Measurements from ENCODE around the gene LOXL1. TPM values are rescaled to one million over a fixed set of nuclear protein-coding genes. Genes with fewer than 3 reads are reported as not detected.

Gene LOXL1
- total RNA-seq, 1 donor from 2014 or later: 25.1 TPM

GRCh38 chr15:73941044-73941443, 14.8 kb downstream of the LOXL1 start:
- peaks cover 33% of the 10 kb centered on the region for H3K4me1 Mint-ChIP-seq (ENCODE audit: unreplicated experiment)
- DNase-seq (ENCODE audit: extremely low spot score, unreplicated experiment): no peak
- H3K36me3 Mint-ChIP-seq: no peaks in the 10 kb centered on the region
- H3K4me3 Mint-ChIP-seq: no peak overlapping the region
- TF ChIP-seq CTCF (conservative IDR thresholded peaks at IDR 0.05): no peak
- H3K27me3 Mint-ChIP-seq: no peaks in the 10 kb centered on the region
- H3K27ac Mint-ChIP-seq: no peak overlapping the region
- no peaks in the 10 kb centered on the region for H3K9me3 Mint-ChIP-seq

GRCh38 chr15:73941449-73941848, 15.2 kb downstream of the LOXL1 start:
- peaks cover 29% of the 10 kb centered on the region for H3K4me1 Mint-ChIP-seq (ENCODE audit: unreplicated experiment)

GRCh38 chr15:73941871-73942635, 15.8 kb downstream of the LOXL1 start:
- H3K27ac Mint-ChIP-seq: no peak overlapping the region
- no peak for DNase-seq (ENCODE audit: extremely low spot score, unreplicated experiment)
- no peaks in the 10 kb centered on the region for H3K36me3 Mint-ChIP-seq
- peaks cover 25% of the 10 kb centered on the region for H3K4me1 Mint-ChIP-seq (ENCODE audit: unreplicated experiment)
- H3K4me3 Mint-ChIP-seq: no peak overlapping the region
- no peaks in the 10 kb centered on the region for H3K27me3 Mint-ChIP-seq
- H3K9me3 Mint-ChIP-seq: no peaks in the 10 kb centered on the region
- no peak for TF ChIP-seq CTCF (conservative IDR thresholded peaks at IDR 0.05)

More at GRCh38 chr15:73941449-73941848, 15.2 kb downstream of the LOXL1 start:
- H3K9me3 Mint-ChIP-seq: no peaks in the 10 kb centered on the region
- TF ChIP-seq CTCF (conservative IDR thresholded peaks at IDR 0.05): no peak
- H3K27me3 Mint-ChIP-seq: no peaks in the 10 kb centered on the region
- no peak for DNase-seq (ENCODE audit: extremely low spot score, unreplicated experiment)
- H3K36me3 Mint-ChIP-seq: no peaks in the 10 kb centered on the region
- no peak overlapping the region for H3K4me3 Mint-ChIP-seq
- H3K27ac Mint-ChIP-seq: no peak overlapping the region

GRCh38 chr15:73942751-73943270, 16.5 kb downstream of the LOXL1 start:
- no peak overlapping the region for H3K4me3 Mint-ChIP-seq
- no peak for TF ChIP-seq CTCF (conservative IDR thresholded peaks at IDR 0.05)
- H3K4me1 Mint-ChIP-seq (ENCODE audit: unreplicated experiment): peaks cover 25% of the 10 kb centered on the region
- no peak for DNase-seq (ENCODE audit: extremely low spot score, unreplicated experiment)
- no peaks in the 10 kb centered on the region for H3K9me3 Mint-ChIP-seq
- H3K27ac Mint-ChIP-seq: no peak overlapping the region
- H3K27me3 Mint-ChIP-seq: no peaks in the 10 kb centered on the region
- H3K36me3 Mint-ChIP-seq: no peaks in the 10 kb centered on the region

- H3K27ac Mint-ChIP-seq: no peak overlapping the region
- peaks cover 17% of the 10 kb centered on the region for H3K4me1 Mint-ChIP-seq (ENCODE audit: unreplicated experiment)
- no peaks in the 10 kb centered on the region for H3K36me3 Mint-ChIP-seq
- H3K4me3 Mint-ChIP-seq: no peak overlapping the region
- no peak for DNase-seq (ENCODE audit: extremely low spot score, unreplicated experiment)
- TF ChIP-seq CTCF (conservative IDR thresholded peaks at IDR 0.05): no peak
- H3K27me3 Mint-ChIP-seq: no peaks in the 10 kb centered on the region
- H3K9me3 Mint-ChIP-seq: no peaks in the 10 kb centered on the region
These were observed 18.2 kb downstream of the LOXL1 start for GRCh38 chr15:73944161-73945129.
